NCI-H526 (cell line): ENCODE results near the gene PRKCH.

Experiments
- DNase-seq, 2 experiments: peaks; one replicate each; lab custom pipeline; 2025; lab: John Stamatoyannopoulos, UW

The PRKCH gene

DNA sequence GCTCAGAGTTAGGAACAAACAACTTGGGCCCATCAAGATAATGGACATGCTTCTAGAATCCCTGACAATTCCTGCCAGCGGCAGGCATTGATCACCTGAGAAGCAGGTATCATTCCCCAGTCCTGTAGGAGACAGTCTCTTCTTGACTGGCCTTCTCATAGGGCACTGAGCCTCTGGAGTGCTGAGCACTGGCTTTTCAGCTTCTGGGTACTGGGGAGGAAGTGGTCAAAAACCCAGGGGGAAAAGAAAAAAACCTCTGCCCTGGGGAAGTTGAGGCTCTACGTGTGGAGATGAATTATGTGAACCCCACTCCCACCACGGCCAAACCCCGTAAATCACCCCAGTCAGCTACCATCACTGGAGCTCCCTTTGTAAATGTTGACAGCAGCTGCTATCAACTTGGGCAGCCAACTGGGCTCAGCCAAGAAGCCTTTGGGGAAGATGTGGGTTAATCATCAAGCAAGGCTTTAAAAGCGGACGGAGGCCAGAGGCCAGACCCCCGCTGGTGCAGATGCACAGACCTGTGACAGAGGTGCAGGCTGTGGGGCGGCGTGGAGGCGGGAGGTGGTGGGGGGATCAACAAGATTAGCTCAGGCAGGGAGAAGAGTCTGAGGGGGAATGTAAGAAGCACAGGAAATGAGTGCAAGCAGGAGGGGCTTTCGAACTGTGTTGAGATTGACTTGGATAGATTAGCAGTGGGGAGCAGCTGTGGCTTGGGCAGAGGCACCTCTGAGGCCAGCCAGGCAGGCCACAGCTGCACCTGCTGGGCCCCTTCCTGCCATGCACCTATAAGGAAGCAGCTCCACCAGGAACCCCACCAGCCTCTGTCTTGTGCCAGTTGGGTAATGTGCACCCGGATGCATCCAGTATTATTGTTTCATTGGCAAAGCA, 268.6 kb downstream of the PRKCH start:
- no peak for DNase-seq

- no peak for DNase-seq
Measured at GRCh38 chr14:61591862-61592261, 270.5 kb downstream of the PRKCH start.

GRCh38 chr14:61593330-61593729, 272.0 kb downstream of the PRKCH start:
- no peak for DNase-seq

- DNase-seq, result peak; percentile 84 to 88
Measured at GRCh38 chr14:61596990-61597389, 275.6 kb downstream of the PRKCH start.

DNA sequence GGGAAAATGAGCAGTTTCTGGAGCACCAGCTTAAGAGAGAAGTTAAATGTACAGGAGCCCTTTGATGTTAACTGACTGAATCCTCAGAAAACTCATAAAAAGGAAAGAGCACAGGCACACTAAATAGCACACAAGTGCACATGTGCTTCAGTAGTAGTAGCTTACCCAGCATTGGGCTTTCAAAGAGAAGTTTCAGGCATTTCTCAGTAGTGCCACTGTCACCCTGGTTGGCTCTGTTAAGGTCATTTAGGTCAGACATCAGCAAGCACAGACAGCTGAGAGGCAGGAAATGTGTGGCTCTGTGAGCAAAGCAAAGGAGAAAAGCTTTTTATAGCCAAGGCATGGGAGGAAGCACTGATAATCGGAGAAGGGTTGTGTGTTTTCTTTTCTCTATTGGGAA, 277.6 kb downstream of the PRKCH start:
- no peak for DNase-seq

GRCh38 chr14:61599942-61600341, 278.6 kb downstream of the PRKCH start:
- DNase-seq, result no peak
